Mesenteric fat pad (tissue), 1 donor: ENCODE data around the gene ERN1. TPM values are rescaled to one million over a fixed set of nuclear protein-coding genes. Genes with fewer than 3 reads are reported as not detected.
"Not testable (repeated sequence)": the region's sequence is repeated elsewhere in the genome, so short reads cannot be mapped to it uniquely, and the experiment has no call there.

Experiments used
- DNase-seq: peaks from one replicate; pipeline ENCODE4 v3.0.0-alpha.2; 2020; ENCODE audit warnings: low spot score
- total RNA-seq: library from RNA; stranded (reverse); fragmentation: NEBNext Ultra II Directional; extraction: Animal tissue kit (Norgen Biotek cat#: 25700); gene quantifications from one replicate; pipeline ENCODE4 v1.2.1, GENCODE V29; 2021
- donor health status: DM: yes; HTN: yes; CAD: no.

The ERN1 gene
- total RNA-seq, 1 donor from 2014 or later, result 27.1 TPM

- no peak for DNase-seq
Observed at GRCh38 chr17:64036198-64036922, 93.6 kb downstream of the ERN1 start.

- no peak for DNase-seq
Observed at GRCh38 chr17:64032081-64032480, 97.9 kb downstream of the ERN1 start.

- DNase-seq, result no peak
Observed at GRCh38 chr17:64028874-64029464, 101.0 kb downstream of the ERN1 start.

- DNase-seq, result no peak
Observed at GRCh38 chr17:64025732-64026294, 104.1 kb downstream of the ERN1 start.

GRCh38 chr17:64024781-64025731 is 104.9 kb downstream of the ERN1 start:
- DNase-seq, result no peak

- no peak for DNase-seq
Observed at GRCh38 chr17:64024215-64024654, 105.7 kb downstream of the ERN1 start.

DNA sequence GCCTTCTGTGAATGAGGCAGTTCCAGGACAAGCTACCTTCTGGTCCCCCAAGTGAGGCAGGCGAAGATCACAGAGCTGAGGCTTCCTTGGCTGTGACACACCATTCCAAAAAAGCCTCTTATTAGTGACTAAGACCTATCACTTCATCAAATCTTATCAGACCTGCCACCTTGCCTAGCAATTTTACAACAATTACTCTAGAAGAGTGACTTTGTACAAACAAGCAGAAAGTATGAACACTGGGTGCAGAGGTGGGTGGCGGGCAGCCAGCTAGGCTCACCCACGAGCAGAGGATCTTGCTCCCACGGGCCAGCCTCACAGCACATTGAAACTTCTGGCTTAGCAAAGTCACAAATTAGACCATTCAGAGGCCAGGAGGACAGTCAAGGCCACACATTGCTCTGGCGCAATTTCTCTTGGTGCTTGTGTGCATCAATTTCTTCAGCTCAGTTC is 107.3 kb downstream of the ERN1 start:
- DNase-seq, result no peak

- no peak for DNase-seq
Observed at GRCh38 chr17:64020056-64020766, 109.7 kb downstream of the ERN1 start, which contains the start of gene ICAM2. Gene ICAM2, minus strand, starts transcription at chr17:64020633. Its CDS starts 13,942 bp downstream, at chr17:64006691.

DNA sequence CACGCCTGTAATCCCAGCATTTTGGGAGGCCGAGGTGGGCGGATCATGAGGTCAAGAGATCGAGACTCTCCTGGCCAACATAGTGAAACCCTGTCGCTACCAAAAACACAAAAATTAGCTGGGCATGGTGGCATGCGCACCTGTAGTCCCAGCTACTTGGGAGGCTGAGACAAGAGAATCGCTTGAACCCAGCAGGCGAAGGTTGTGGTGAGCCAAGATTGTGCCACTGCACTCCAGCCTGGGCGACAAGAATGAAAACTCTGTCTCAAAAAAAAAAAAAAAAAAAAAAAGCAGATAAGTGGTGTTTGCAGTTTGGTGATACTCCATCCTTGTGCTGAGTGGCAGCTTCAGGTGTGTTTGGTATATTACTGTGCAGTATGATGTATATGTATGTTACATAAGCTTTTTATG is 110.4 kb downstream of the ERN1 start:
- not testable (repeated sequence) for DNase-seq

- DNase-seq, result no peak
Observed at GRCh38 chr17:64017381-64017980, 112.5 kb downstream of the ERN1 start.

DNA sequence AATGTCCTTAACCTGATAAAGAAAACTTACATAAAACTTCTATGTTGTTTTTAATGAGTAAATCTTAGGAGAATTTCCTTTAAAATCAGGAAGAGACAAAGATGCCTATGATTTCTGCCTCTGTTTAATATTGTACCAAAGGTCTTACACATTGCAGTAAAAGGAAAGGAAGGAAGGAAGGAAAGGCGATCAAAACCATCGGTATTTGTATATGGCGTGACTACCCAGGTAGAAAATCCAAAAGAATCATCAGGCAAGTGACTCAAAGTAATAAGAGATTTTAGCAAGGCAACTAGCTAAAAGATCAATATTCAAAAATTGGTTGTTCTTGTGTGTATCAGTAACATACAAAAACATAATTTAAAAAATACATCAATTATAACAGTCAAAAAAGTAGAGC is 113.0 kb downstream of the ERN1 start:
- no peak for DNase-seq

DNA sequence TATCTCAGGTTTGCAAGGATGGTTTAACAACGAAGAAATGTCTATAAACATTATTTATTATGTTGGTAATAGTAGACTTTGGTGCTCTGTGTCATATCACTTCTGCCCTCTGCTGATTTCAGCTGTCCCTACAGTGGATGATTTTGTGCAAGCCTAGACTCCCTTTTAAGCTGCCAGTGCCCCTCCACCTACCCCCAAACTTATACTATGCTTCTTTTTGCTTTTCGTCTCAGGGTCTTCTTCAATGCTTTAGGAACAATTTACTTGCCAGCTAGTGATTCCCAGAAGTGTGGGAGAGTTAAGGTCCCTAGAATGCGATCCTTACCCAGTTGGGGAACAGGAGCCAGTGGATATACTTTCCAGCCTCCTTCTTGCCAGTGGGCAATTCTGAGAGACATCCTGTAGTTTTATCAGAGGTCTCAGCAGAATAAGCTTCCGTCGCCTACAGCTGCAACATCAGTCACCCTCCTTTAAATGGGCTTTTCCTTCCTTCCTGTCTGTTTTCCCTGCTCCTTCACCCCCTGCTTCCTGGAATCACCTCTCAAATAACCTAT is 113.6 kb downstream of the ERN1 start:
- DNase-seq, result no peak

DNA sequence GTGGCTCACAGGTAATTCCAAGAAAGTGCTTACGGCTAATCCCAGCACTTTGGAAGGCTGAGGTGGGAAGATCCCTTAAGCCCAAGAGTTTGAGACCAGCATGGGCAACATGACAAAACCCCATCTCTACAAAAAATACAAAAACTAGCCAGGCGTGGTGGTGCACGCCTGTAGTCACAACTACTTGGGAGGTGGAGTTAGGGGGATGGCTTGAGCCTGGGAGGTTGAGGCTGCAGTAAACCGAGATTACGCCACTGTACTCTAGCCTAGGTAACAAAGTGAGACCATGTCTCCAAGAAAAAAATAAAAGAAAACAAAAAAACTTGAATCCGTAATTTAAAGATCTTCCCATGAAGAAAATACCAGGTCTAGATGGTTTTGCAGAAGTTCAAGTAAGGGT is 114.5 kb downstream of the ERN1 start:
- DNase-seq, result no peak

GRCh38 chr17:64009571-64010402 is 120.2 kb downstream of the ERN1 start:
- DNase-seq, result no peak

DNA sequence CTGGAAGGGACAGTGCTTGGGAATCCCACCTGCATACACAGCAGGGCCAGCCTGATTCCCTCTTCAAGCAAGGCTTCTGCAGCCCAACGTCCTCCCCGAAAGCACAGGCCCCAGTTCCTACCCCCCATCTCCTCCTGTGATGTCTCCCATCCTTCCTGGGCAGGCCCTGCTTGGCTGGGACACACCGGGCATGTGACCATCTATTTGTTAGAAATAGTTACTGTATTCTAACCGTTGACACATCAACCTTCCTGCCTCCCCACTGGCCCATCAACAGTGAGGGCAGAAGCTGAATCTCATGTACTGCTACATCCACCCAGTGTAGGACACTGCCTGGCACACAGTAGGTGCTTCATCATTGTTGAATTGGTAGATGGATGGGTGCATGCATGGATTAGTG is 121.1 kb downstream of the ERN1 start:
- DNase-seq, result no peak

GRCh38 chr17:64008346-64008745 is 121.6 kb downstream of the ERN1 start:
- DNase-seq, result no peak

- peak; percentile 87 for DNase-seq
Observed at GRCh38 chr17:64007838-64008282, 122.1 kb downstream of the ERN1 start.

DNA sequence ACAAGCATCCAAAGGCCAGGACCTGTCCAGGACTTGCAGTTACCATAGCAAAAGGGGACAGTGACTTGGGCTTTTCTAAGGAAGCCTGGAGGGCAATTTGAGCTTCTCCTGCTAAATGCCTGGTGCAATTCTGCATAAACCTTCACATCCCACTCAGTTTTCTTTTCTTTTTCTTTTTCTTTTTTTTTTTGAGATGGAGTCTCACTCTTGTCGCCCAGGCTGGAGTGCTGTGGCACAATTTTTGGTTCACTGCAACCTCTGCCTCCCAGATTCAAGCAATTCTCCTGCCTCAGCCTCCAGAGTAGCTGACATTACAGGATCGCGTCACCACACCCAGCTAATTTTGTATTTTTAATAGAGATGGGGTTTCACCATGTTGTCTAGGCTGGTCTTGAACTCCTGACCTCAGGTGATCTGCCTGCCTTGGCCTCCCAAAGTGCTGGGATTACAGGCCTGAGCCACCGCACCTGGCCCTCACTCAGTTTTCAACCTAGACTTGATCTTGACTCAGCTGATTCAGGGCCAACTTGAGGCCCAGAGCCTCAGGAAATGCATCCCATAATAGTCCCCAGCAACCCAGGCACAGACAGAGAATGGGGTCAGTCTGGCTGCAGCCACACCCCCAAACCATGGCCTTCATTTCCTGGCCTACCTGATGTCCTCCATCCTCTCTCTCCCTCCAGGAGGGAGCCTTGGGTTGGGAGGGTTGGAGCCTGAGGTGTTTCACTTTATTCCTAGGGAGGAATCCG is 122.7 kb downstream of the ERN1 start:
- peak; percentile 47 for DNase-seq
